RWPE1 (cell line): ENCODE data around the gene ANKRD33.

ENCODE experiments used
- CTCF ChIA-PET: fragments of 350-600 bp; sonication (Branson Sonifier 250); formaldehyde crosslinking; extraction: SDS; loops from one replicate; lab custom pipeline; 2021; lab: Yijun Ruan, JAX
- POLR2A ChIA-PET: fragments of 400-600 bp; formaldehyde crosslinking; extraction: SDS; loops from one replicate; lab custom pipeline; 2020; ENCODE audit warnings: antibody characterized with exemption; ENCODE audit not compliant: low non-redundant PET; lab: Yijun Ruan, JAX
- DNase-seq: peaks from one replicate; pipeline ENCODE4 v3.0.0; 2012; ENCODE audit warnings: low spot score
- H3K27ac ChIP-seq: fragments of 450-650 bp; 2 replicates; pipeline ENCODE4 v1.5.1; 2017
- TF ChIP-seq, protein P1 (sequence below): fragments of 450-650 bp; conservative IDR thresholded peaks from 2 replicates; pipeline ENCODE4 v1.5.1; 2017; ENCODE audit warnings: low read depth, mild to moderate bottlenecking

Gene ANKRD33

GRCh38 chr12:51906430-51907082 is 18.7 kb downstream of the ANKRD33 start:
- CTCF ChIA-PET, result no interaction called here

GRCh38 chr12:51907083-51907855 is 19.4 kb downstream of the ANKRD33 start, which contains the start of gene ACVRL1:
Gene ACVRL1, plus strand, starts transcription at chr12:51907504. Its CDS starts 4,971 bp downstream, at chr12:51912475.
- TF ChIP-seq, protein P1, sequence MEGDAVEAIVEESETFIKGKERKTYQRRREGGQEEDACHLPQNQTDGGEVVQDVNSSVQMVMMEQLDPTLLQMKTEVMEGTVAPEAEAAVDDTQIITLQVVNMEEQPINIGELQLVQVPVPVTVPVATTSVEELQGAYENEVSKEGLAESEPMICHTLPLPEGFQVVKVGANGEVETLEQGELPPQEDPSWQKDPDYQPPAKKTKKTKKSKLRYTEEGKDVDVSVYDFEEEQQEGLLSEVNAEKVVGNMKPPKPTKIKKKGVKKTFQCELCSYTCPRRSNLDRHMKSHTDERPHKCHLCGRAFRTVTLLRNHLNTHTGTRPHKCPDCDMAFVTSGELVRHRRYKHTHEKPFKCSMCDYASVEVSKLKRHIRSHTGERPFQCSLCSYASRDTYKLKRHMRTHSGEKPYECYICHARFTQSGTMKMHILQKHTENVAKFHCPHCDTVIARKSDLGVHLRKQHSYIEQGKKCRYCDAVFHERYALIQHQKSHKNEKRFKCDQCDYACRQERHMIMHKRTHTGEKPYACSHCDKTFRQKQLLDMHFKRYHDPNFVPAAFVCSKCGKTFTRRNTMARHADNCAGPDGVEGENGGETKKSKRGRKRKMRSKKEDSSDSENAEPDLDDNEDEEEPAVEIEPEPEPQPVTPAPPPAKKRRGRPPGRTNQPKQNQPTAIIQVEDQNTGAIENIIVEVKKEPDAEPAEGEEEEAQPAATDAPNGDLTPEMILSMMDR, result no peak
- ChIA-PET CTCF (no interaction called here), POLR2A (no interaction called here)
- DNase-seq, result no peak
- no peak within 1 kb of the TSS for H3K27ac ChIP-seq

More at GRCh38 chr12:51906430-51907082, 18.7 kb downstream of the ANKRD33 start:
- POLR2A ChIA-PET, result no interaction called here
- DNase-seq, result no peak
- TF ChIP-seq, protein P1, result no peak
- H3K27ac ChIP-seq, result no peak overlapping the region

- DNase-seq, result no peak
- H3K27ac ChIP-seq, result no peak overlapping the region
- TF ChIP-seq, protein P1, result no peak
- ChIA-PET POLR2A (no interaction called here), CTCF (no interaction called here)
These were observed 20.0 kb downstream of the ANKRD33 start for GRCh38 chr12:51907856-51908425.

DNA sequence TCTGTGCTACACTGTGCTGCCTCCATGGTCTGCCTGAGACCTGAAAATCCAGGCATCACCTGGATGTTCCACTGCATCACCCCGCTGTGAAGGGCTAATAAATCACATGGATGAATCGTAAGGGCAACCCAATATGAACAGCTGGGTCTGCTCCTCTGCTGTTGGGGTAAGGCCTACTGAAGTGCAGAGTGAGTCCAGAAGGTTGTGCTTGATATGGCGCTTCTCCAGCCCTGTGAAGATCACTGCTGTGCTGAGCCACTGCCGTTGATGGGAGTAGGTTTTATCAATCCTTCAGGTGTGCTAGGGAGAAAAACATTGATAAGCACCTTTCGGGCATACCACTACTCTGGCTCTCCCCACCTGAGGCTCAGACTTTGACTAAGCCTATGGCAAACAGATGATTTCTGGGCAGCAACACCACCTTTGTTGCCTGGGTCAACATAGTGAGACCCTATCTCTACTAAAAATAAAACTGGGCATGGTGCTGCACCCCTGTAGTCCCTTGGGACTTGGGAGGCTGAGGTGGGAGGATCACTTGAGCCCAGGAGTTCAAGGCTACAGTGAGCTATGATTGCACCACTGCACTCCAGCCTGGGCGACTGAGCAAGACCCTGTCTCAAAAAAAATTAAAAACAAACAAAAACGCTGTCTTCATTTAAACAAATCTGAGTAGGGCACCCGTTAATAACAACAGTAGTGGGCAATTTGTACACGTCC is 21.1 kb downstream of the ANKRD33 start:
- CTCF ChIA-PET, result no interaction called here
- no peak overlapping the region for H3K27ac ChIP-seq
- POLR2A ChIA-PET, result no interaction called here
- DNase-seq, result no peak
- TF ChIP-seq, protein P1, result no peak

DNA sequence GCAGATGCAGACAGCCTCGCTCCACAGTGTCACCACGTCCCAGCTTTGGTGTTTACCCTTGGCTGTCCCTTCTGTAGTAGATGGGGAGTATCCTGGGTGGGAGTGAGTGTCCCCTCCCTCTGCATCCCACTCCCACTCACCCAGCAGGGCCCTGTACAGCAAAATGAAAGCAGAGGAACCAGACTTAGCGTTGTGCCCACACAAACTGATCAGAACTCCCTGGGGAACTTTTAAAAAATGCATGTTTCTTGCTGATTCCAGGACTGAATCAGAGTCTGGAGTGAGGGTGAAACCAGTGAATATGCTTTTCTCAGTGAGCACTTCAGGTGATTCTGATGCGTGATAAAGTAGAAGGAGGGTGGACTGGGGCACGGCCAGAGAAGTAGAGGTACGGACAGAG is 22.3 kb downstream of the ANKRD33 start:
- DNase-seq, result no peak
- TF ChIP-seq, protein P1, result no peak
- no peak overlapping the region for H3K27ac ChIP-seq
- POLR2A ChIA-PET, result no interaction called here
- CTCF ChIA-PET, result no interaction called here

GRCh38 chr12:51910691-51911090 is 22.8 kb downstream of the ANKRD33 start:
- CTCF ChIA-PET, result no interaction called here
- DNase-seq, result no peak
- TF ChIP-seq, protein P1, result no peak
- POLR2A ChIA-PET, result no interaction called here
- H3K27ac ChIP-seq, result no peak overlapping the region
